22Rv1 (cell line): ENCODE measurements around the gene TRIM27.
"Not testable (repeated sequence)": the region's sequence is repeated elsewhere in the genome, so short reads cannot be mapped to it uniquely, and the experiment has no call there.

Experiments used
- ZFX ChIP-seq: fragments of 450-650 bp; IDR thresholded peaks from 2 replicates; pipeline ENCODE4 v1.6.1; 2017; ENCODE audit warnings: antibody characterized with exemption, borderline replicate concordance
- TF ChIP-seq, protein P1 (sequence below): fragments of 450-650 bp; IDR thresholded peaks from 2 replicates; pipeline ENCODE4 v1.5.1; 2017; ENCODE audit warnings: mild to moderate bottlenecking

DNA sequence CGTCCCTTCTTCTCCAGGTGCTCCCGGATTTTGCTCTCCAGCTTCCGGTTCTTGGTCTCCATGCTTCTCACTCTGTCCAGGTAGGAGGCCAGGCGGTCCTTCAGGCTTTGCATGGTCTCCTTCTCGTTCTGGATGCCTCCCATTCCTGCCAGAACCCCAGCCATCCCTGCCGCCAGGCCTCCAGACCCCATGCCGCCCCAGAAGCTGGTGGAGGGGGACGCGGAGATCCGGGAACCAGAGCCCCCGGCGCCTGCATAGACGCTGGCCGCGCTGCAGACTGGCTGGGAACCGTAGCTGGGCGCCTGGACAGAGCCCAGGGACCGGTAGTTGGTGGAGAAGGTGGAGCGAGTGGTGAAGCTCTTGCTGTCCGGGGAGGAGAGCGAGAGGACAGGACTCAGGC lies 46.3 kb upstream of the TRIM27 start:
- TF ChIP-seq, protein P1, sequence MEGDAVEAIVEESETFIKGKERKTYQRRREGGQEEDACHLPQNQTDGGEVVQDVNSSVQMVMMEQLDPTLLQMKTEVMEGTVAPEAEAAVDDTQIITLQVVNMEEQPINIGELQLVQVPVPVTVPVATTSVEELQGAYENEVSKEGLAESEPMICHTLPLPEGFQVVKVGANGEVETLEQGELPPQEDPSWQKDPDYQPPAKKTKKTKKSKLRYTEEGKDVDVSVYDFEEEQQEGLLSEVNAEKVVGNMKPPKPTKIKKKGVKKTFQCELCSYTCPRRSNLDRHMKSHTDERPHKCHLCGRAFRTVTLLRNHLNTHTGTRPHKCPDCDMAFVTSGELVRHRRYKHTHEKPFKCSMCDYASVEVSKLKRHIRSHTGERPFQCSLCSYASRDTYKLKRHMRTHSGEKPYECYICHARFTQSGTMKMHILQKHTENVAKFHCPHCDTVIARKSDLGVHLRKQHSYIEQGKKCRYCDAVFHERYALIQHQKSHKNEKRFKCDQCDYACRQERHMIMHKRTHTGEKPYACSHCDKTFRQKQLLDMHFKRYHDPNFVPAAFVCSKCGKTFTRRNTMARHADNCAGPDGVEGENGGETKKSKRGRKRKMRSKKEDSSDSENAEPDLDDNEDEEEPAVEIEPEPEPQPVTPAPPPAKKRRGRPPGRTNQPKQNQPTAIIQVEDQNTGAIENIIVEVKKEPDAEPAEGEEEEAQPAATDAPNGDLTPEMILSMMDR, result not testable (repeated sequence)
- TF ChIP-seq ZFX, result not testable (repeated sequence)
